Glutamatergic neuron (in vitro differentiated cells): ENCODE results near the gene DNAJB6. TPM values are rescaled to one million over a fixed set of nuclear protein-coding genes. Genes with fewer than 3 reads are reported as not detected.

ENCODE experiments used
- DNase-seq: peaks from one replicate; pipeline ENCODE4 v3.0.0; 2022
- H3K27ac Mint-ChIP-seq: one replicate; pipeline ENCODE4 v1.8.0; 2020; ENCODE audit warnings: mild to moderate bottlenecking, mixed read lengths, inconsistent platforms; ENCODE audit not compliant: unreplicated experiment
- H3K27me3 Mint-ChIP-seq: one replicate; pipeline ENCODE4 v1.8.0; 2020; ENCODE audit warnings: mild to moderate bottlenecking, moderate library complexity, mixed read lengths, inconsistent platforms; ENCODE audit not compliant: unreplicated experiment
- H3K36me3 Mint-ChIP-seq: one replicate; pipeline ENCODE4 v1.8.0; 2020; ENCODE audit warnings: mild to moderate bottlenecking, mixed read lengths, inconsistent platforms; ENCODE audit not compliant: unreplicated experiment
- H3K4me1 Mint-ChIP-seq: one replicate; pipeline ENCODE4 v1.8.0; 2020; ENCODE audit warnings: mild to moderate bottlenecking, low read depth, mixed read lengths, inconsistent platforms; ENCODE audit not compliant: unreplicated experiment
- H3K4me3 Mint-ChIP-seq: one replicate; pipeline ENCODE4 v1.8.0; 2020; ENCODE audit warnings: mild to moderate bottlenecking, mixed read lengths, inconsistent platforms; ENCODE audit not compliant: unreplicated experiment
- H3K9me3 Mint-ChIP-seq: one replicate; pipeline ENCODE4 v1.8.0; 2020; ENCODE audit warnings: mild to moderate bottlenecking, moderate library complexity, mixed read lengths, inconsistent platforms; ENCODE audit not compliant: unreplicated experiment
- total RNA-seq: library from RNA; stranded (reverse); fragmentation: NEBNext Ultra II Directional; extraction: Animal tissue kit (Norgen Biotek cat#: 25700); gene quantifications from one replicate; pipeline ENCODE4 v1.2.1, GENCODE V29; 2021; ENCODE audit not compliant: unreplicated experiment
- TF ChIP-seq, protein P1 (sequence below): fragments of 200-600 bp; sonication (generic); IDR thresholded peaks from one replicate; pipeline ENCODE4 v1.5.0; 2021; ENCODE audit not compliant: partially characterized antibody, unreplicated experiment

Gene DNAJB6
- total RNA-seq, 1 donor from 2014 or later = 120 TPM

DNA sequence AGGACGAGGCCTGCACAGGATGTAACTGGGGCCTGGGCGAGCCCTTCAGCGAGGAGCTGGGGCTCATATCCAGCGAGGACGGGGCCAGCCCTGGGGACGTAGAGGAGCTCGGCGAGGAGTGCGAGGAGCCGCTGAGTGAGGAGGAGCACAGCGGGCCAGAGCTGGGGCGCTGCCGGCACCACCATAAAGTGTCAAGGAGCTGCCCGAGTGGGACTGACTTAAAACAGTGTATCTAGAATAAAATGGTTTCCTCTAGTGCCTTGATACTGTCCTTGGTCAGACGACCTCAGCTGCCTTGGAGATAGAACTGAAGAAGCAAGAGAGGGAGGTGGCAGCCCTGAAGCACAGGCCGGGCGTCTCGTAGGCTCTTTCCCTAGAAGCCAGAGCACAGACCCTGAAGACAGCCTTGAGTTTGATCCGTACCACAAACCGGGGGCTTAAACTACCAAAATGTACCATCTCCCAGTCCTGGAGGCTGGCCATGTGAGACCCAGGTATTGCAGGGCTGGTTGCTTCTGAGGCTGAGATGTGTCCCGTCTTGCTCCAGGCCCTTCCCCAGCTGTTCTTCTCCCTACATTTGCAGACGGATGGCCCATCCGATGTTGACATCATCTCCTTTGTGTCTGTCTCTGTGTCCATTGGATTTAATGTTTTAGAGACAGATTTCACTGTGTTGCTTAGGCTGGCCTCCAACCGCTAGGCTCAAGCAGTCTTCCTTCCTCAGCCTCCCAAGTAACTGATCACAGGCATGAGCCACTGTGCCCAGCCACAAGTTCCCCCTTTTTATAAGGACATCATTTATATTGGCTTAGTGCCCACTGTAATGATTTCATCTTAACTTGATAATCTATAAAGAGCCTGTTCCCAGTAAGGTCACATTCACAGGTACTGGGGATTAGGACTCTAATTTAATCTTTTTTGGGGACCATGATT, 35.8 kb downstream of the DNAJB6 start:
- TF ChIP-seq, protein P1, sequence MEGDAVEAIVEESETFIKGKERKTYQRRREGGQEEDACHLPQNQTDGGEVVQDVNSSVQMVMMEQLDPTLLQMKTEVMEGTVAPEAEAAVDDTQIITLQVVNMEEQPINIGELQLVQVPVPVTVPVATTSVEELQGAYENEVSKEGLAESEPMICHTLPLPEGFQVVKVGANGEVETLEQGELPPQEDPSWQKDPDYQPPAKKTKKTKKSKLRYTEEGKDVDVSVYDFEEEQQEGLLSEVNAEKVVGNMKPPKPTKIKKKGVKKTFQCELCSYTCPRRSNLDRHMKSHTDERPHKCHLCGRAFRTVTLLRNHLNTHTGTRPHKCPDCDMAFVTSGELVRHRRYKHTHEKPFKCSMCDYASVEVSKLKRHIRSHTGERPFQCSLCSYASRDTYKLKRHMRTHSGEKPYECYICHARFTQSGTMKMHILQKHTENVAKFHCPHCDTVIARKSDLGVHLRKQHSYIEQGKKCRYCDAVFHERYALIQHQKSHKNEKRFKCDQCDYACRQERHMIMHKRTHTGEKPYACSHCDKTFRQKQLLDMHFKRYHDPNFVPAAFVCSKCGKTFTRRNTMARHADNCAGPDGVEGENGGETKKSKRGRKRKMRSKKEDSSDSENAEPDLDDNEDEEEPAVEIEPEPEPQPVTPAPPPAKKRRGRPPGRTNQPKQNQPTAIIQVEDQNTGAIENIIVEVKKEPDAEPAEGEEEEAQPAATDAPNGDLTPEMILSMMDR = no peak
- no peak overlapping the region for H3K4me3 Mint-ChIP-seq
- no peak for DNase-seq
- H3K27ac Mint-ChIP-seq = no peak overlapping the region
- H3K36me3 Mint-ChIP-seq = peaks cover 12% of the 10 kb centered on the region
- peaks cover 7% of the 10 kb centered on the region for H3K27me3 Mint-ChIP-seq
- H3K4me1 Mint-ChIP-seq = peaks cover 28% of the 10 kb centered on the region
- peaks cover 4% of the 10 kb centered on the region for H3K9me3 Mint-ChIP-seq

DNA sequence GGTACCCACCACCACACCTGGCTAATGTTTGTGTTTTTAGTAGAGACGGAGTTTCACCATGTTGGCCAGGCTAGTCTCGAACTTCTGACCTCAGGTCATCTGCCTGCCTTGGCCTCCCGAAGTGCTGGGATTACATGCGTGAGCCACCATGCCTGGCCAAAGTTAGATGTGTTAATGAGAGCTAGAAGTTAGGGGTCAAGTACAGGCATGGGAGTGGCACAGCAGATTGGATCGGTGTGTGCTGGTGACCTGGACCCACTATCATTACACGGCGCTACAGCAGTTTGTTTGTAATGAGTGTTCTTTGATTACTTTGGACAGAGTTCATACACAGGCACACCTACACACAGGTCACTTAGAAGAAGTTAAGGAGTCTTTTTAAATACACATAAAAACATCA, 36.7 kb downstream of the DNAJB6 start:
- peaks cover 35% of the 10 kb centered on the region for H3K4me1 Mint-ChIP-seq
- H3K27me3 Mint-ChIP-seq = peaks cover 7% of the 10 kb centered on the region
- TF ChIP-seq, protein P1 = no peak
- H3K9me3 Mint-ChIP-seq = peaks cover 4% of the 10 kb centered on the region
- no peak overlapping the region for H3K4me3 Mint-ChIP-seq
- H3K36me3 Mint-ChIP-seq = peaks cover 11% of the 10 kb centered on the region
- DNase-seq = no peak
- no peak overlapping the region for H3K27ac Mint-ChIP-seq

DNA sequence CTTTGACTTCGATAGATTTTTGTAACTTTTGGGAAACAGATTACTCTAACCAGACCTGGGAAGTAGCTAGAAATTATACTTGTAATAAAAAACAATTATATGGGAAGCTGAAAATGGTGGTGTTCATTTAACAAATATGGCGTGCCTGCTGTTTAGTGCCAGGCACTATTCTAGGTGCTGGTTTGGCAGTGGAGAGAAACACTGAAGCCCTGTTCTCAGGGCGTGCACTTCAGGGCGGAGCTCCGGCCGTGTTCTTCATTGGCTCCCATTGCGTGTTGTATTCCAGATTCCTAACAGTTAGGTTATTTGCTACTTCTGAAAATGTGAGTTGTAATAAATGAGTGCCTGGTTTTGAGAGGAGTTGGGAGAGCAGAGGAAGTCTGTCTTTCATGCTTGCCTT, 38.6 kb downstream of the DNAJB6 start:
- Mint-ChIP-seq H3K27me3 (peaks cover 7% of the 10 kb centered on the region), H3K4me3 (no peak overlapping the region), H3K4me1 (peaks cover 35% of the 10 kb centered on the region), H3K27ac (peak overlapping the region; percentile 78), H3K36me3 (peaks cover 5% of the 10 kb centered on the region), H3K9me3 (peaks cover 3% of the 10 kb centered on the region)
- DNase-seq = no peak
- TF ChIP-seq, protein P1 = no peak

DNA sequence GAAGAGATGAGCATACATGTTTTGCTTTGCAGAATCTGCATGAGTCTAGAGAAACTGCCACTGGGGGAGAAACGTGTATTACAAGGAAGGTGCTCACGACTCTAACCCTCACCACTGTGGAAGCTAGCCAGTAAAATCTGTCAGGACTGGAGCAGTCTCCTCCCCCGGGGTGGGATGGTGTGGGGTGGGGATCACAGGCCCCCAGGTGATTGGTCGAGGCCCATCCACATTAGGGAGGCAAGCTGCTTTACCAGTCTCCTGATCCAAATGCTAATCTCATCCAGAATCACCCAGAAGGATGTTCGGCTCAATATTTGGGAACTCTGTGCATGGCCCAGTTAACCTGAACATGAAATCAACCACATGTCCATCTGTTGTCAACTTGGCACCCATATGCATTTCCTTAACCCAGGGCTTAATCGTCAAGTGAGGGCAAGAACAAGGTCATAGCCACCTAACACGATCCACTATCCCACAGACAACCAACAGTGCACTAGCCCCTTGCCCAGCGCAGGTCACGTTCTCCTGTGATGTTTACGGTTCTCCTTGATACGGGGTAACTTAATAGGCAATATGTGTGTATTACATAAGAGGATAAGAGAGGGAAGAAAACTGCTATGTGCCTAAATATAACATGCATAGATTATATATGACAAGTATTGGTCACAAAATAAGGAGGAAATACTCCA, 40.8 kb downstream of the DNAJB6 start:
- peaks cover 5% of the 10 kb centered on the region for H3K36me3 Mint-ChIP-seq
- H3K27ac Mint-ChIP-seq = no peak overlapping the region
- H3K4me3 Mint-ChIP-seq = no peak overlapping the region
- TF ChIP-seq, protein P1 = no peak
- H3K9me3 Mint-ChIP-seq = peaks cover 3% of the 10 kb centered on the region
- peaks cover 7% of the 10 kb centered on the region for H3K27me3 Mint-ChIP-seq
- peaks cover 41% of the 10 kb centered on the region for H3K4me1 Mint-ChIP-seq
- no peak for DNase-seq
